Lower lobe of right lung (tissue), 2 donors: Measurements from ENCODE around the gene TRIM14. TPM values are rescaled to one million over a fixed set of nuclear protein-coding genes. Genes with fewer than 3 reads are reported as not detected.

Source experiments
- ATAC-seq, 2 donors: fragments of 200-7000 bp; cut with Tn5 transposase; one replicate each; pipeline ENCODE4 v1.9.1; 2020 to 2022; ENCODE audit warnings: mild to moderate bottlenecking in 2 of 2, moderate library complexity in 2 of 2
- DNase-seq: peaks from one replicate; pipeline ENCODE4 v3.0.0-alpha.2; 2020
- H3K27ac ChIP-seq: fragments of 200-600 bp; one replicate; pipeline ENCODE4 v1.8.0; 2022
- H3K27me3 ChIP-seq: fragments of 200-600 bp; one replicate; pipeline ENCODE4 v1.8.0; 2022; ENCODE audit warnings: low read depth
- H3K36me3 ChIP-seq: fragments of 200-600 bp; one replicate; pipeline ENCODE4 v1.8.0; 2022; ENCODE audit warnings: mild to moderate bottlenecking
- H3K4me1 ChIP-seq: fragments of 200-600 bp; one replicate; pipeline ENCODE4 v1.8.0; 2022
- H3K4me3 ChIP-seq: fragments of 200-600 bp; one replicate; pipeline ENCODE4 v1.8.0; 2022; ENCODE audit warnings: mild to moderate bottlenecking
- H3K9me3 ChIP-seq: fragments of 200-600 bp; one replicate; pipeline ENCODE4 v1.8.0; 2022
- CTCF ChIP-seq: fragments of 200-600 bp; IDR thresholded peaks from one replicate; pipeline ENCODE4 v1.8.0; 2022; ENCODE audit warnings: antibody characterized with exemption, mild to moderate bottlenecking
- intact Hi-C: fragments of 100-400 bp; cut with DNase I; formaldehyde crosslinking; loops from one replicate; pipeline ENCODE4 v1.11.0; 2022
- total RNA-seq: library from RNA; stranded (reverse); fragmentation: NEBNext Ultra II Directional; extraction: Animal tissue kit (Norgen Biotek cat#: 25700); gene quantifications from one replicate; pipeline ENCODE4 v1.2.1, GENCODE V29; 2021
- donor health status: DM: no; HTN: yes; CAD: no; lungs with severe emphysema.

Gene TRIM14
- total RNA-seq, 1 donor from 2014 or later, result 82.5 TPM

- peak overlapping the region; percentile 43 for H3K4me3 ChIP-seq
- intact Hi-C loops, result no loop called here
- H3K4me1 ChIP-seq, result peaks cover 6% of the 10 kb centered on the region
- H3K27ac ChIP-seq, result peak overlapping the region; percentile 18
- H3K9me3 ChIP-seq, result no peaks in the 10 kb centered on the region
- DNase-seq (peak; percentile 73), ATAC-seq (peak; percentile 83 to 85)
- no peaks in the 10 kb centered on the region for H3K27me3 ChIP-seq
- H3K36me3 ChIP-seq, result peaks cover 44% of the 10 kb centered on the region
- no peak for TF ChIP-seq CTCF
Measured at GRCh38 chr9:98087420-98088354, 31.3 kb downstream of the TRIM14 start.

GRCh38 chr9:98086461-98086860, 32.6 kb downstream of the TRIM14 start:
- Histone ChIP-seq H3K36me3 (peaks cover 56% of the 10 kb centered on the region), H3K27ac (no peak overlapping the region)

GRCh38 chr9:98085944-98086343, 33.1 kb downstream of the TRIM14 start:
- H3K36me3 ChIP-seq, result peaks cover 62% of the 10 kb centered on the region
- DNase-seq (no peak), ATAC-seq (no peak)
- H3K4me1 ChIP-seq, result peaks cover 9% of the 10 kb centered on the region
- H3K4me3 ChIP-seq, result no peak overlapping the region
- no peaks in the 10 kb centered on the region for H3K9me3 ChIP-seq
- no peak for TF ChIP-seq CTCF
- H3K27me3 ChIP-seq, result no peaks in the 10 kb centered on the region
- H3K27ac ChIP-seq, result no peak overlapping the region
- intact Hi-C loops, result no loop called here

More at GRCh38 chr9:98086461-98086860, 32.6 kb downstream of the TRIM14 start:
- ATAC-seq (no peak), DNase-seq (no peak)
- Histone ChIP-seq H3K27me3 (no peaks in the 10 kb centered on the region), H3K4me3 (no peak overlapping the region), H3K4me1 (peaks cover 6% of the 10 kb centered on the region), H3K9me3 (no peaks in the 10 kb centered on the region)
- no peak for TF ChIP-seq CTCF
- intact Hi-C loops, result no loop called here

GRCh38 chr9:98085058-98085457, 34.0 kb downstream of the TRIM14 start:
- Histone ChIP-seq H3K9me3 (no peaks in the 10 kb centered on the region), H3K27ac (no peak overlapping the region), H3K4me3 (no peak overlapping the region), H3K4me1 (peaks cover 10% of the 10 kb centered on the region), H3K27me3 (no peaks in the 10 kb centered on the region), H3K36me3 (peaks cover 70% of the 10 kb centered on the region)
- TF ChIP-seq CTCF, result no peak
- DNase-seq, result no peak
- intact Hi-C loops, result no loop called here
- ATAC-seq, result no peak

- no peak for ATAC-seq
- TF ChIP-seq CTCF, result no peak
- Histone ChIP-seq H3K9me3 (no peaks in the 10 kb centered on the region), H3K4me3 (no peak overlapping the region), H3K4me1 (peaks cover 10% of the 10 kb centered on the region), H3K27me3 (no peaks in the 10 kb centered on the region), H3K27ac (no peak overlapping the region), H3K36me3 (peaks cover 77% of the 10 kb centered on the region)
- DNase-seq, result no peak
- intact Hi-C loops, result no loop called here
Measured at GRCh38 chr9:98084396-98084795, 34.6 kb downstream of the TRIM14 start.
